ENCODE data around the gene IL5RA. TPM values are rescaled to one million over a fixed set of nuclear protein-coding genes. Genes with fewer than 3 reads are reported as not detected.
A peak's percentile ranks its signal among the peaks of the same experiment; 100 is the strongest.

IL5RA gene
- total and polyA plus RNA-seq, 9 of the 15 experiments (the other 6 are each of a cell fraction or from before 2014, with no cell fraction given), result 0.07 to 0.28 (median 0.14) TPM; not detected in 4

DNA sequence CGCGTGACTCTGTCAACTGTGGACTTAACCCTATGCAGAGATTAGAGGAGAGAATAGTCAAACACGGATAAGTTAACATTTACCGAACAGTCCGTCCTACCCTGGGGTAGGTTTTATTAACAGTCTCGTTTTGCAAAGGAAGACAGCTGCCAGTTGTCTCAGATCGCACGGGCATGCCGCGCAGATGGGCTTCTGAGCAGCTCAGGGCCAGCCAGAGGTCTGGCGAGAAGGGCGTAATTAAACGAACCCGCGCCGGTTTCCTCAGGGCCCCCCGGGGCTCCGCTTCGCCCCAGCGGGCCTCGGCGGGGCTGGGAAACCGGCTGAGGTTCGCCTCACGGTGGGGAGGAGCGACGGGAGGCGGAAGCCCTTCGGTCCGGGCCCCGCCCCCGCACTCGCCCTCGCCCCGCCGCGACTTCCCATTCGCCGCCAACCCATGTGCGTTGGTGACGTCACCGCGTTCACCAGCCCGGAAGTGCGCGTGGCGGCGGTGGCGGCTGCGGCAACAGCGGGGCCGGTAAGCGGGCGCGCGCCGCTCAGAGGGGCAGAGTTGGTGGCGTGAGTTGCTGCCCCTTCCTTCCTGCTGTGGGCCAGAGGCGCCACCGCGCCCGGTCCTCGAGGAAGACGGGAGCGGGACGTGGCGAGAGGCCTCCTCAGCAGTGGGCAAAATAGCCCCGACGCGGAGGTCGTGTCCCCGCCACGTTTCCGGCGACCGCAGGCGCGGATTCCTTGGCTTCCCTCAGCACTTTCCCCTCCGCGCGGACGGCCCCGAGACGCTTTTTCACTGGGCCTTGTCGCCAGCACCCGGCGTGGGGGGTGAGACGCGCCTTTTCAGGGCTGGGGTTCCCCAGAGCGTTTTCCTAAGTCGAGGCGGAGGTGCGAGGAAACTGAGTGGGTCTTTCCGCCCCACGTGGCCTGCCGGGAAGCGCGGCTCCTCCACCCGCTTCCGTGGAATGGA lies 16.6 kb upstream of the IL5RA start, which contains the start of gene TRNT1 (continued):
- TF ChIP-seq ZBTB17 (CRISPR knock-in tag; IDR thresholded peaks at IDR 0.05), result peak; percentile 62; the same call in 1 of the 2 replicates
- TF ChIP-seq MAZ (CRISPR knock-in tag; conservative IDR thresholded peaks at IDR 0.05 in 1 of 2, IDR thresholded peaks at IDR 0.05 in 1 of 2), result peak; percentile 87 to 90
- peak; percentile 88 for TF ChIP-seq CTBP1 (IDR thresholded peaks at IDR 0.05; ENCODE audit: borderline replicate concordance)
- peak; percentile 94 for TF ChIP-seq ZBTB1 (CRISPR knock-in tag; IDR thresholded peaks at IDR 0.05; ENCODE audit: borderline replicate concordance, low read depth)
- TF ChIP-seq, protein P1, sequence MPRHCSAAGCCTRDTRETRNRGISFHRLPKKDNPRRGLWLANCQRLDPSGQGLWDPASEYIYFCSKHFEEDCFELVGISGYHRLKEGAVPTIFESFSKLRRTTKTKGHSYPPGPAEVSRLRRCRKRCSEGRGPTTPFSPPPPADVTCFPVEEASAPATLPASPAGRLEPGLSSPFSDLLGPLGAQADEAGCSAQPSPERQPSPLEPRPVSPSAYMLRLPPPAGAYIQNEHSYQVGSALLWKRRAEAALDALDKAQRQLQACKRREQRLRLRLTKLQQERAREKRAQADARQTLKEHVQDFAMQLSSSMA (CRISPR knock-in tag; IDR thresholded peaks at IDR 0.05), result peak; percentile 81; the same call in 1 of the 2 replicates
- TF ChIP-seq FOSL1 (tag; conservative IDR thresholded peaks at IDR 0.05), result peak; percentile 76
- no peak for TF ChIP-seq ASH1L (IDR thresholded peaks at IDR 0.05; ENCODE audit: borderline replicate concordance, low read depth, partially characterized antibody)
- peak; percentile 98 for TF ChIP-seq CXXC5 (CRISPR knock-in tag; IDR thresholded peaks at IDR 0.05)
- TF ChIP-seq CEBPB (tag; IDR thresholded peaks at IDR 0.05), result no peak
- TF ChIP-seq, protein P2, sequence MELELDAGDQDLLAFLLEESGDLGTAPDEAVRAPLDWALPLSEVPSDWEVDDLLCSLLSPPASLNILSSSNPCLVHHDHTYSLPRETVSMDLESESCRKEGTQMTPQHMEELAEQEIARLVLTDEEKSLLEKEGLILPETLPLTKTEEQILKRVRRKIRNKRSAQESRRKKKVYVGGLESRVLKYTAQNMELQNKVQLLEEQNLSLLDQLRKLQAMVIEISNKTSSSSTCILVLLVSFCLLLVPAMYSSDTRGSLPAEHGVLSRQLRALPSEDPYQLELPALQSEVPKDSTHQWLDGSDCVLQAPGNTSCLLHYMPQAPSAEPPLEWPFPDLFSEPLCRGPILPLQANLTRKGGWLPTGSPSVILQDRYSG (tag; conservative IDR thresholded peaks at IDR 0.05; ENCODE audit: low read depth), result peak; percentile 88
- TF ChIP-seq, protein P3, sequence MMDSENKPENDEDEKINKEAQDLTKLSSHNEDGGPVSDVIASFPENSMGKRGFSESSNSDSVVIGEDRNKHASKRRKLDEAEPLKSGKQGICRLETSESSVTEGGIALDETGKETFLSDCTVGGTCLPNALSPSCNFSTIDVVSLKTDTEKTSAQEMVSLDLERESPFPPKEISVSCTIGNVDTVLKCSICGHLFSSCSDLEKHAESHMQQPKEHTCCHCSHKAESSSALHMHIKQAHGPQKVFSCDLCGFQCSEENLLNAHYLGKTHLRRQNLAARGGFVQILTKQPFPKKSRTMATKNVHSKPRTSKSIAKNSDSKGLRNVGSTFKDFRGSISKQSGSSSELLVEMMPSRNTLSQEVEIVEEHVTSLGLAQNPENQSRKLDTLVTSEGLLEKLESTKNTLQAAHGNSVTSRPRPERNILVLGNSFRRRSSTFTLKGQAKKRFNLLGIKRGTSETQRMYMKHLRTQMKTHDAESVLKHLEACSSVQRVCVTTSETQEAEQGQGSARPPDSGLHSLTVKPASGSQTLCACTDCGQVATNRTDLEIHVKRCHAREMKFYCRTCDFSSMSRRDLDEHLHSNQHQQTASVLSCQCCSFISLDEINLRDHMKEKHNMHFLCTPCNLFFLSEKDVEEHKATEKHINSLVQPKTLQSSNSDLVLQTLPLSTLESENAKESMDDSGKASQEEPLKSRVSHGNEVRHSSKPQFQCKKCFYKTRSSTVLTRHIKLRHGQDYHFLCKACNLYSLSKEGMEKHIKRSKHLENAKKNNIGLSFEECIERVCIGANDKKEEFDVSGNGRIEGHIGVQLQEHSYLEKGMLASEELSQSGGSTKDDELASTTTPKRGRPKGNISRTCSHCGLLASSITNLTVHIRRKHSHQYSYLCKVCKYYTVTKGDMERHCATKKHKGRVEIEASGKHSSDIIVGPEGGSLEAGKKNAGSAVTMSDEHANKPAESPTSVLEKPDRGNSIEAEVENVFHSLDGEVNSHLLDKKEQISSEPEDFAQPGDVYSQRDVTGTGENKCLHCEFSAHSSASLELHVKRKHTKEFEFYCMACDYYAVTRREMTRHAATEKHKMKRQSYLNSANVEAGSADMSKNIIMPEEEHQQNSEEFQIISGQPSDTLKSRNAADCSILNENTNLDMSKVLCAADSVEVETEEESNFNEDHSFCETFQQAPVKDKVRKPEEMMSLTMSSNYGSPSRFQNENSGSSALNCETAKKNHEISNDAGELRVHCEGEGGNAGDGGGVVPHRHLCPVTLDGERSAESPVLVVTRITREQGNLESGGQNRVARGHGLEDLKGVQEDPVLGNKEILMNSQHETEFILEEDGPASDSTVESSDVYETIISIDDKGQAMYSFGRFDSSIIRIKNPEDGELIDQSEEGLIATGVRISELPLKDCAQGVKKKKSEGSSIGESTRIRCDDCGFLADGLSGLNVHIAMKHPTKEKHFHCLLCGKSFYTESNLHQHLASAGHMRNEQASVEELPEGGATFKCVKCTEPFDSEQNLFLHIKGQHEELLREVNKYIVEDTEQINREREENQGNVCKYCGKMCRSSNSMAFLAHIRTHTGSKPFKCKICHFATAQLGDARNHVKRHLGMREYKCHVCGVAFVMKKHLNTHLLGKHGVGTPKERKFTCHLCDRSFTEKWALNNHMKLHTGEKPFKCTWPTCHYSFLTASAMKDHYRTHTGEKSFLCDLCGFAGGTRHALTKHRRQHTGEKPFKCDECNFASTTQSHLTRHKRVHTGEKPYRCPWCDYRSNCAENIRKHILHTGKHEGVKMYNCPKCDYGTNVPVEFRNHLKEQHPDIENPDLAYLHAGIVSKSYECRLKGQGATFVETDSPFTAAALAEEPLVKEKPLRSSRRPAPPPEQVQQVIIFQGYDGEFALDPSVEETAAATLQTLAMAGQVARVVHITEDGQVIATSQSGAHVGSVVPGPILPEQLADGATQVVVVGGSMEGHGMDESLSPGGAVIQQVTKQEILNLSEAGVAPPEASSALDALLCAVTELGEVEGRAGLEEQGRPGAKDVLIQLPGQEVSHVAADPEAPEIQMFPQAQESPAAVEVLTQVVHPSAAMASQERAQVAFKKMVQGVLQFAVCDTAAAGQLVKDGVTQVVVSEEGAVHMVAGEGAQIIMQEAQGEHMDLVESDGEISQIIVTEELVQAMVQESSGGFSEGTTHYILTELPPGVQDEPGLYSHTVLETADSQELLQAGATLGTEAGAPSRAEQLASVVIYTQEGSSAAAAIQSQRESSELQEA (IDR thresholded peaks at IDR 0.05; ENCODE audit: low read depth), result no peak
- no peak for TF ChIP-seq POLR3G (IDR thresholded peaks at IDR 0.05; ENCODE audit: extremely low read depth, insufficient read length, insufficient replicate concordance)
- peak; percentile 67; the same call in 1 of the 2 replicates for TF ChIP-seq SPI1 (IDR thresholded peaks at IDR 0.05; ENCODE audit: borderline replicate concordance, low read depth, low read length)
- TF ChIP-seq ATF7 (IDR thresholded peaks at IDR 0.05), result peak; percentile 99
- peak; percentile 98 for TF ChIP-seq ELF2 (CRISPR knock-in tag; IDR thresholded peaks at IDR 0.05)
- TF ChIP-seq HDGF (IDR thresholded peaks at IDR 0.05), result no peak
- peak; percentile 79 for TF ChIP-seq PHF20 (IDR thresholded peaks at IDR 0.05; ENCODE audit: partially characterized antibody)
- no peak for TF ChIP-seq MEF2D (tag; conservative IDR thresholded peaks at IDR 0.05; ENCODE audit: low read depth)

All from K562 (cell line).